ENCODE data around the gene CCR5.

The CCR5 gene

GRCh38 chr3:46358466-46358865, 12.3 kb upstream of the CCR5 start:
- no peak for TF ChIP-seq CTCF (IDR thresholded peaks at IDR 0.05; ENCODE audit: low read depth, low read length, missing control alignments)
- no peak for DNase-seq (ENCODE audit: extremely low read depth, low read depth)
- H3K4me3 ChIP-seq (replicated peaks; ENCODE audit: low read depth, low read length) = no peak overlapping the region

GRCh38 chr3:46359733-46360493, 10.8 kb upstream of the CCR5 start:
- TF ChIP-seq CTCF (IDR thresholded peaks at IDR 0.05; ENCODE audit: low read depth, low read length, missing control alignments) = no peak
- H3K4me3 ChIP-seq (replicated peaks; ENCODE audit: low read depth, low read length) = no peak overlapping the region
- no peak for DNase-seq (ENCODE audit: extremely low read depth, low read depth)

- TF ChIP-seq CTCF (IDR thresholded peaks at IDR 0.05; ENCODE audit: low read depth, low read length, missing control alignments) = no peak
- no peak for DNase-seq (ENCODE audit: extremely low read depth, low read depth)
- H3K4me3 ChIP-seq (replicated peaks; ENCODE audit: low read depth, low read length) = no peak overlapping the region
These were observed 9.8 kb upstream of the CCR5 start for GRCh38 chr3:46360907-46361306.

- DNase-seq (ENCODE audit: extremely low read depth, low read depth) = no peak
- no peak overlapping the region for H3K4me3 ChIP-seq (replicated peaks; ENCODE audit: low read depth, low read length)
- no peak for TF ChIP-seq CTCF (IDR thresholded peaks at IDR 0.05; ENCODE audit: low read depth, low read length, missing control alignments)
These were observed 9.1 kb upstream of the CCR5 start for GRCh38 chr3:46361408-46362283.

GRCh38 chr3:46365041-46365440, 5.7 kb upstream of the CCR5 start:
- no peak overlapping the region for H3K4me3 ChIP-seq (replicated peaks; ENCODE audit: low read depth, low read length)
- no peak for DNase-seq (ENCODE audit: extremely low read depth, low read depth)
- TF ChIP-seq CTCF (IDR thresholded peaks at IDR 0.05; ENCODE audit: low read depth, low read length, missing control alignments) = no peak

GRCh38 chr3:46365737-46366524, 4.8 kb upstream of the CCR5 start:
- no peak for DNase-seq (ENCODE audit: extremely low read depth, low read depth)
- TF ChIP-seq CTCF (IDR thresholded peaks at IDR 0.05; ENCODE audit: low read depth, low read length, missing control alignments) = no peak

More at GRCh38 chr3:46365737-46366524, 4.8 kb upstream of the CCR5 start:
- no peak overlapping the region for H3K4me3 ChIP-seq (replicated peaks; ENCODE audit: low read depth, low read length)

All from HFF-Myc (cell line).